H1 (cell line): ENCODE data around the gene PLA2G4F. TPM values are rescaled to one million over a fixed set of nuclear protein-coding genes. Genes with fewer than 3 reads are reported as not detected.

Experiments used
- ASH2L ChIP-seq: fragments of 200-600, 300-600 bp; sonication (generic); IDR thresholded peaks from one replicate; pipeline ENCODE4 v1.7.1; 2017; ENCODE audit warnings: low read length
- NRF1 ChIP-seq: IDR thresholded peaks from 2 replicates; pipeline ENCODE4 v1.6.1; 2011; ENCODE audit warnings: mild to moderate bottlenecking, low read depth, low read length, improper control_type of control experiment
- SAP30 ChIP-seq: fragments of 300-600 bp; sonication (generic); IDR thresholded peaks from 2 replicates; pipeline ENCODE4 v1.7.1; 2012; ENCODE audit warnings: low read length, moderate library complexity, mild to moderate bottlenecking, inconsistent platforms; ENCODE audit not compliant: insufficient read depth, insufficient replicate concordance
- SIRT6 ChIP-seq: IDR thresholded peaks from one replicate; pipeline ENCODE4 v1.7.1; 2012; ENCODE audit warnings: low read length, inconsistent platforms
- TEAD4 ChIP-seq: IDR thresholded peaks from 2 replicates; pipeline ENCODE4 v1.6.1; 2012; ENCODE audit warnings: low read depth, low read length, inconsistent platforms, mixed read lengths
- YY1 ChIP-seq: IDR thresholded peaks from 2 replicates; pipeline ENCODE4 v1.6.1; 2011; ENCODE audit warnings: low read depth, mild to moderate bottlenecking, low read length
- polyA plus RNA-seq, 7 experiments: library from polyadenylated mRNA; depleted of rRNA in 3 of 7; stranded (reverse) in 5 of 7; unstranded in 2 of 7; fragments of >200 nt in 5 of 7; fragments of 200-250 nt in 2 of 7; gene quantifications; 1 replicate in 5 of 7; 2 replicates in 1 of 7; 4 replicates in 1 of 7; pipeline versions ENCODE4 v1.2.1 to v1.2.3, GENCODE V29; 2011 to 2013; ENCODE audit warnings: missing spikeins in 2 of 7, mixed read lengths in 2 of 7
- total RNA-seq: library from RNA; stranded (reverse); fragmentation: NEBNext Ultra II Directional; extraction: Animal tissue kit (Norgen Biotek cat#: 25700); gene quantifications from 2 replicates; pipeline ENCODE4 v1.2.1, GENCODE V29; 2021
- TF ChIP-seq, protein P1 (sequence below): fragments of 300-600 bp; sonication (generic); IDR thresholded peaks from 2 replicates; pipeline ENCODE4 v1.7.1; 2012; ENCODE audit warnings: low read length, moderate library complexity, mild to moderate bottlenecking, inconsistent platforms; ENCODE audit not compliant: insufficient replicate concordance
- TF ChIP-seq, protein P2 (sequence below): IDR thresholded peaks from 2 replicates; pipeline ENCODE4 v1.6.1; 2011; ENCODE audit warnings: low read depth, mild to moderate bottlenecking, low read length; ENCODE audit not compliant: insufficient read depth
- TF ChIP-seq, protein P3 (sequence below), 3 experiments: IDR thresholded peaks; 1 replicate in 2 of 3; 2 replicates in 1 of 3; pipeline versions ENCODE4 v1.5.1 to v1.6.1; 2011; ENCODE audit warnings: low read length in 3 of 3, mild to moderate bottlenecking in 3 of 3, inconsistent platforms in 2 of 3, low read depth in 1 of 3, moderate library complexity in 1 of 3; ENCODE audit not compliant: insufficient read depth in 1 of 3; ENCODE audit errors: control extremely low read depth in 1 of 3

PLA2G4F gene
- total and polyA plus RNA-seq, 2 of the 8 experiments (the other 6 are each of a cell fraction or from before 2014, with no cell fraction given): not detected

DNA sequence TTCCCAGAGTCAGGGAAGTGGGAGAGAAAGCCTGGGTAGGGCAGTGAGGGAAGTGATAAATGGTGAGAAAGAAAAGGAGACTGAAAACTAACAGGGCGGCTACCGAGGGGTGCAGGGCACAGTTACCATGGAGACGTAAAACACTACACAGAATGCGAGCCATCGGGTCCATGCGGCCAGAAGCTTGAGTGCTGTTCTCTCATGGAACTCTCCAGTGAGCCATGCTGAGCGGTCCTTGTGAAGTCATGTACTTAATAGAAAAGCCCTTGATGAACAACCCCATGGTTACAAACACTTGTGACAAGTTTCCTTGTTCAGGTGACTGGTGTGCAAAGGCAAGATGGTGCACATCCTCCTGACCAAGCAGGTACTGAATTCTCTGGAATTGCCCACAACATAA, 3.7 kb upstream of the PLA2G4F start (continued):
- TF ChIP-seq, protein P1, sequence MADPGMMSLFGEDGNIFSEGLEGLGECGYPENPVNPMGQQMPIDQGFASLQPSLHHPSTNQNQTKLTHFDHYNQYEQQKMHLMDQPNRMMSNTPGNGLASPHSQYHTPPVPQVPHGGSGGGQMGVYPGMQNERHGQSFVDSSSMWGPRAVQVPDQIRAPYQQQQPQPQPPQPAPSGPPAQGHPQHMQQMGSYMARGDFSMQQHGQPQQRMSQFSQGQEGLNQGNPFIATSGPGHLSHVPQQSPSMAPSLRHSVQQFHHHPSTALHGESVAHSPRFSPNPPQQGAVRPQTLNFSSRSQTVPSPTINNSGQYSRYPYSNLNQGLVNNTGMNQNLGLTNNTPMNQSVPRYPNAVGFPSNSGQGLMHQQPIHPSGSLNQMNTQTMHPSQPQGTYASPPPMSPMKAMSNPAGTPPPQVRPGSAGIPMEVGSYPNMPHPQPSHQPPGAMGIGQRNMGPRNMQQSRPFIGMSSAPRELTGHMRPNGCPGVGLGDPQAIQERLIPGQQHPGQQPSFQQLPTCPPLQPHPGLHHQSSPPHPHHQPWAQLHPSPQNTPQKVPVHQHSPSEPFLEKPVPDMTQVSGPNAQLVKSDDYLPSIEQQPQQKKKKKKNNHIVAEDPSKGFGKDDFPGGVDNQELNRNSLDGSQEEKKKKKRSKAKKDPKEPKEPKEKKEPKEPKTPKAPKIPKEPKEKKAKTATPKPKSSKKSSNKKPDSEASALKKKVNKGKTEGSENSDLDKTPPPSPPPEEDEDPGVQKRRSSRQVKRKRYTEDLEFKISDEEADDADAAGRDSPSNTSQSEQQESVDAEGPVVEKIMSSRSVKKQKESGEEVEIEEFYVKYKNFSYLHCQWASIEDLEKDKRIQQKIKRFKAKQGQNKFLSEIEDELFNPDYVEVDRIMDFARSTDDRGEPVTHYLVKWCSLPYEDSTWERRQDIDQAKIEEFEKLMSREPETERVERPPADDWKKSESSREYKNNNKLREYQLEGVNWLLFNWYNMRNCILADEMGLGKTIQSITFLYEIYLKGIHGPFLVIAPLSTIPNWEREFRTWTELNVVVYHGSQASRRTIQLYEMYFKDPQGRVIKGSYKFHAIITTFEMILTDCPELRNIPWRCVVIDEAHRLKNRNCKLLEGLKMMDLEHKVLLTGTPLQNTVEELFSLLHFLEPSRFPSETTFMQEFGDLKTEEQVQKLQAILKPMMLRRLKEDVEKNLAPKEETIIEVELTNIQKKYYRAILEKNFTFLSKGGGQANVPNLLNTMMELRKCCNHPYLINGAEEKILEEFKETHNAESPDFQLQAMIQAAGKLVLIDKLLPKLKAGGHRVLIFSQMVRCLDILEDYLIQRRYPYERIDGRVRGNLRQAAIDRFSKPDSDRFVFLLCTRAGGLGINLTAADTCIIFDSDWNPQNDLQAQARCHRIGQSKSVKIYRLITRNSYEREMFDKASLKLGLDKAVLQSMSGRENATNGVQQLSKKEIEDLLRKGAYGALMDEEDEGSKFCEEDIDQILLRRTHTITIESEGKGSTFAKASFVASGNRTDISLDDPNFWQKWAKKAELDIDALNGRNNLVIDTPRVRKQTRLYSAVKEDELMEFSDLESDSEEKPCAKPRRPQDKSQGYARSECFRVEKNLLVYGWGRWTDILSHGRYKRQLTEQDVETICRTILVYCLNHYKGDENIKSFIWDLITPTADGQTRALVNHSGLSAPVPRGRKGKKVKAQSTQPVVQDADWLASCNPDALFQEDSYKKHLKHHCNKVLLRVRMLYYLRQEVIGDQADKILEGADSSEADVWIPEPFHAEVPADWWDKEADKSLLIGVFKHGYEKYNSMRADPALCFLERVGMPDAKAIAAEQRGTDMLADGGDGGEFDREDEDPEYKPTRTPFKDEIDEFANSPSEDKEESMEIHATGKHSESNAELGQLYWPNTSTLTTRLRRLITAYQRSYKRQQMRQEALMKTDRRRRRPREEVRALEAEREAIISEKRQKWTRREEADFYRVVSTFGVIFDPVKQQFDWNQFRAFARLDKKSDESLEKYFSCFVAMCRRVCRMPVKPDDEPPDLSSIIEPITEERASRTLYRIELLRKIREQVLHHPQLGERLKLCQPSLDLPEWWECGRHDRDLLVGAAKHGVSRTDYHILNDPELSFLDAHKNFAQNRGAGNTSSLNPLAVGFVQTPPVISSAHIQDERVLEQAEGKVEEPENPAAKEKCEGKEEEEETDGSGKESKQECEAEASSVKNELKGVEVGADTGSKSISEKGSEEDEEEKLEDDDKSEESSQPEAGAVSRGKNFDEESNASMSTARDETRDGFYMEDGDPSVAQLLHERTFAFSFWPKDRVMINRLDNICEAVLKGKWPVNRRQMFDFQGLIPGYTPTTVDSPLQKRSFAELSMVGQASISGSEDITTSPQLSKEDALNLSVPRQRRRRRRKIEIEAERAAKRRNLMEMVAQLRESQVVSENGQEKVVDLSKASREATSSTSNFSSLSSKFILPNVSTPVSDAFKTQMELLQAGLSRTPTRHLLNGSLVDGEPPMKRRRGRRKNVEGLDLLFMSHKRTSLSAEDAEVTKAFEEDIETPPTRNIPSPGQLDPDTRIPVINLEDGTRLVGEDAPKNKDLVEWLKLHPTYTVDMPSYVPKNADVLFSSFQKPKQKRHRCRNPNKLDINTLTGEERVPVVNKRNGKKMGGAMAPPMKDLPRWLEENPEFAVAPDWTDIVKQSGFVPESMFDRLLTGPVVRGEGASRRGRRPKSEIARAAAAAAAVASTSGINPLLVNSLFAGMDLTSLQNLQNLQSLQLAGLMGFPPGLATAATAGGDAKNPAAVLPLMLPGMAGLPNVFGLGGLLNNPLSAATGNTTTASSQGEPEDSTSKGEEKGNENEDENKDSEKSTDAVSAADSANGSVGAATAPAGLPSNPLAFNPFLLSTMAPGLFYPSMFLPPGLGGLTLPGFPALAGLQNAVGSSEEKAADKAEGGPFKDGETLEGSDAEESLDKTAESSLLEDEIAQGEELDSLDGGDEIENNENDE: no peak
- TF ChIP-seq TEAD4 (no peak), SIRT6 (no peak), SAP30 (no peak), NRF1 (no peak), ASH2L (no peak), YY1 (no peak)
- TF ChIP-seq, protein P2, sequence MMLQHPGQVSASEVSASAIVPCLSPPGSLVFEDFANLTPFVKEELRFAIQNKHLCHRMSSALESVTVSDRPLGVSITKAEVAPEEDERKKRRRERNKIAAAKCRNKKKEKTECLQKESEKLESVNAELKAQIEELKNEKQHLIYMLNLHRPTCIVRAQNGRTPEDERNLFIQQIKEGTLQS: no peak
- TF ChIP-seq, protein P3, sequence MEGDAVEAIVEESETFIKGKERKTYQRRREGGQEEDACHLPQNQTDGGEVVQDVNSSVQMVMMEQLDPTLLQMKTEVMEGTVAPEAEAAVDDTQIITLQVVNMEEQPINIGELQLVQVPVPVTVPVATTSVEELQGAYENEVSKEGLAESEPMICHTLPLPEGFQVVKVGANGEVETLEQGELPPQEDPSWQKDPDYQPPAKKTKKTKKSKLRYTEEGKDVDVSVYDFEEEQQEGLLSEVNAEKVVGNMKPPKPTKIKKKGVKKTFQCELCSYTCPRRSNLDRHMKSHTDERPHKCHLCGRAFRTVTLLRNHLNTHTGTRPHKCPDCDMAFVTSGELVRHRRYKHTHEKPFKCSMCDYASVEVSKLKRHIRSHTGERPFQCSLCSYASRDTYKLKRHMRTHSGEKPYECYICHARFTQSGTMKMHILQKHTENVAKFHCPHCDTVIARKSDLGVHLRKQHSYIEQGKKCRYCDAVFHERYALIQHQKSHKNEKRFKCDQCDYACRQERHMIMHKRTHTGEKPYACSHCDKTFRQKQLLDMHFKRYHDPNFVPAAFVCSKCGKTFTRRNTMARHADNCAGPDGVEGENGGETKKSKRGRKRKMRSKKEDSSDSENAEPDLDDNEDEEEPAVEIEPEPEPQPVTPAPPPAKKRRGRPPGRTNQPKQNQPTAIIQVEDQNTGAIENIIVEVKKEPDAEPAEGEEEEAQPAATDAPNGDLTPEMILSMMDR (IDR thresholded peaks at IDR 0.05; ENCODE audit: control extremely low read depth in 1 of 3, insufficient read depth in 1 of 3, low read depth in 1 of 3, low read length in 3 of 3): no peak
